ENCODE data around the gene ARID5A.

DNA sequence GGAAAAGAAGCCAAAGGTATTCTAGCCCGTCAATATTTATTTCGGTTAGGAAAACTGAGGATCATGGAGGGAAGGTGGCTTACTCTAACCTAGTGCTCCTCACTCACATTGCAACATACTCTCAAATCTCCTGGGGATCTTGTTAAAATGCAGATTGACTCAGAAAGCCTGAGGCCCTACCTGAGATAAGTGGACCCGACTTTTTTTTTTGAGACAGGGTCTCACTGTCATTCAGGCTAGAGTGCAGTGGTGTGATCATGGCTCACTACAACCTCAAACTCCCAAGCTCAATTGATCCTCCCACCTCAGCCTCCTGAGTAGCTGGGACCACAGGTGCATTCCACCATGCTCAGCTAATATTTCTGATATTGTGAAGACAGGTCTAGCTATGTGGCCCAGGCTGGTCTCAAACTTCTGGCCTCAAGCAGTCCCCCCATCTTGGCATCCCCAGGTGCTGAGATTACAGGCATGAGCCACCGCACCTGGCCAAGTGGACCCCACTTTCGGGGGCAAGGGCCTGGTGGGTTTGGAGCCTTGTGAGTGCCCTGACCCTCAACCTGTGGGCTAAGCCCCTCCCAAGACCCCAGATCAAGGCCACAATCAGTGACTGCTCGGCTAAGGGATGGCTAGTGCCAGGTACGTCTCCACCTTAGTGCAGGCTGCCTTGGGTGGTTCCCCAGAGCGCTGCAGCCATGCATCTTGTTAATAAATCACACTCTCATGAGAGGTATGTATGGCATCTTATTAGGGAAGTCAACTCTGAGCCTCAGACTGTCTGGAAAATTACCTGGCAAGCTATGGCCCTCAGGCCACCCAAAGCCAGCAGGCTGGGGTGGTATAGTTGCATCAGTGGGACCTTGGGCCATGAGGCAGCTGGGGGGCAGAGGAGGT is 30.3 kb upstream of the ARID5A start:
- no peak for TF ChIP-seq POLR2A (IDR thresholded peaks at IDR 0.05)
- TF ChIP-seq CTCF (IDR thresholded peaks at IDR 0.05) = no peak
- no peak for TF ChIP-seq EP300 (IDR thresholded peaks at IDR 0.05)
